ENCODE data around the gene CPLANE2.
"Not testable (repeated sequence)": the region's sequence is repeated elsewhere in the genome, so short reads cannot be mapped to it uniquely, and the experiment has no call there.

GRCh38 chr1:16196139-16196538, 40.8 kb downstream of the CPLANE2 start:
- TF ChIP-seq POLR2A (IDR thresholded peaks at IDR 0.05), result not testable (repeated sequence)
- TF ChIP-seq, protein P1, sequence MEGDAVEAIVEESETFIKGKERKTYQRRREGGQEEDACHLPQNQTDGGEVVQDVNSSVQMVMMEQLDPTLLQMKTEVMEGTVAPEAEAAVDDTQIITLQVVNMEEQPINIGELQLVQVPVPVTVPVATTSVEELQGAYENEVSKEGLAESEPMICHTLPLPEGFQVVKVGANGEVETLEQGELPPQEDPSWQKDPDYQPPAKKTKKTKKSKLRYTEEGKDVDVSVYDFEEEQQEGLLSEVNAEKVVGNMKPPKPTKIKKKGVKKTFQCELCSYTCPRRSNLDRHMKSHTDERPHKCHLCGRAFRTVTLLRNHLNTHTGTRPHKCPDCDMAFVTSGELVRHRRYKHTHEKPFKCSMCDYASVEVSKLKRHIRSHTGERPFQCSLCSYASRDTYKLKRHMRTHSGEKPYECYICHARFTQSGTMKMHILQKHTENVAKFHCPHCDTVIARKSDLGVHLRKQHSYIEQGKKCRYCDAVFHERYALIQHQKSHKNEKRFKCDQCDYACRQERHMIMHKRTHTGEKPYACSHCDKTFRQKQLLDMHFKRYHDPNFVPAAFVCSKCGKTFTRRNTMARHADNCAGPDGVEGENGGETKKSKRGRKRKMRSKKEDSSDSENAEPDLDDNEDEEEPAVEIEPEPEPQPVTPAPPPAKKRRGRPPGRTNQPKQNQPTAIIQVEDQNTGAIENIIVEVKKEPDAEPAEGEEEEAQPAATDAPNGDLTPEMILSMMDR (IDR thresholded peaks at IDR 0.05), result not testable (repeated sequence)
